Measurements from ENCODE around the gene ZNF638.

Gene ZNF638

DNA sequence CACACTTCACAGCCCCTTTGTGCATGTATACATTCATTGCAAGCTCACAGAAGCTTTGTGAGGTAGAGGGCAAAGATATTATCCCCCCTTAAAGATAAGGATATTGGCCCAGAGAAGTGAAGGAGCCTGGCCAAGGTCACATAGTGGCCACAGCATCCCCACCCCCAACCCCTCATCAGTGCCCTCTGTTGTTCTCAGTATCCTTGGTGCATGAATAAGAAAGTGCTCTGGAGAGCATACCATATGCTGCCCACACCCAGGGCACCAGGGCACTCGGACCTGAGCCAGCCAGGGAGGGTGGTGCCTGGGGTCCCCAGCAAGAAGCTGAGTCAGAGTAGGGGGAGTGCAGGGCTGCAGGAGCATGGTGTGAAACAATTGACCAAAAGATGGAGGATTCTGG is 125.0 kb downstream of the ZNF638 start:
- DNase-seq (ENCODE audit: low read depth, low spot score) = no peak

DNA sequence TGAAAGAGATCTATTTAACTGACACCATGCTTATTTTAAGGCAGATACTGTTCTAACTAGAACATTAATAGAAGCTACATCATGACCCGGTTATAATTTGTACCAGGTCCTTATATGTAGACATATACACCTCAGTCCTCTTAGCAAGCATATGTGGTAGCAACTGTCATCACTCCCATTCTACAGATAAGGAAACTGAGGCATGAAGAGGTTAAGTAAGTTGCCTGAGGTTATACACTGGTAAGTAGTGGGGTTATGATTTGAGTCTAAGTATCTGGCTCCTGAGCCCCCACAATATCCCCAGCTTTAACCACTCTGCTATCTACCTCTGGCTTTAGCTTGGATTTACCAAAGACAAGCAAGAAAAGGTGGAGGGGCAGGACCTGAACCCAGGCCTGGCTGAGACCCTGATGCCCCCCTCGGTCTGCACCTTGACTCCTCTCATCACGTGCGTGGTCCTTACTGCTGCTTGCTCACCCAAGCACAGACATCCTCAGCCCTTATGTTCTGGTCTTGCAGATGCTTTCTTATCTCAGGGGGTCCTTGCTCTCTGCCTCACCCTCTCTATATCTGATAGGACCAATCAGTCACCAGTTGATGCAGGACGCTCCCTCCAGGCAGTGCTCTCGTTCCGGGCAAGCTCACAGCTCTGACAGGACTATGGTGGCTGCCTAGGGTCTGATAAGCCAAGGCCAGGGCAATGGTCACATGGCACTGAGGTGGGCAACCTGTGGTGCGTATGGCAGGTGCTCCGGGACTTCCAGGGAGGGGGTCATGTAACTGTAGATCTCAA is 125.7 kb downstream of the ZNF638 start:
- DNase-seq (ENCODE audit: low read depth, low spot score) = no peak

DNA sequence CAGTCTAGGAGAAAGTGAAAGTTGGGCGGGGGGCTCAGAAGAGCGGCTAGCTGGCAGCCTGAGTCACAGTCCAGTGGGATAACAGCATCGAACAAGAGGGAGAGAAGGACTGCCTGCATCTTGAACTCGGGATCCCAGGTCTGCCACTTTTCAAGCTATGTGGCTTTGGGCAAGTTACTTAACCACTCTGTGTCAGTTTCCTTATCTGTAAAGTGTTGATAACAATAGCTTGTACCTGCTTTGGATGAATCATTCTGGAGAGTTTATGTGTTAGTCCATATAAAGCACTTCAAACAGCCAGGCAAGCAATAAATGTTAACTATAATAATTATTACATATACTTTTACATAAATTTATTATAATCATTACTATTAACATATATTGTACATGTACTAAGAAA is 126.3 kb downstream of the ZNF638 start:
- no peak for DNase-seq (ENCODE audit: low read depth, low spot score)

DNA sequence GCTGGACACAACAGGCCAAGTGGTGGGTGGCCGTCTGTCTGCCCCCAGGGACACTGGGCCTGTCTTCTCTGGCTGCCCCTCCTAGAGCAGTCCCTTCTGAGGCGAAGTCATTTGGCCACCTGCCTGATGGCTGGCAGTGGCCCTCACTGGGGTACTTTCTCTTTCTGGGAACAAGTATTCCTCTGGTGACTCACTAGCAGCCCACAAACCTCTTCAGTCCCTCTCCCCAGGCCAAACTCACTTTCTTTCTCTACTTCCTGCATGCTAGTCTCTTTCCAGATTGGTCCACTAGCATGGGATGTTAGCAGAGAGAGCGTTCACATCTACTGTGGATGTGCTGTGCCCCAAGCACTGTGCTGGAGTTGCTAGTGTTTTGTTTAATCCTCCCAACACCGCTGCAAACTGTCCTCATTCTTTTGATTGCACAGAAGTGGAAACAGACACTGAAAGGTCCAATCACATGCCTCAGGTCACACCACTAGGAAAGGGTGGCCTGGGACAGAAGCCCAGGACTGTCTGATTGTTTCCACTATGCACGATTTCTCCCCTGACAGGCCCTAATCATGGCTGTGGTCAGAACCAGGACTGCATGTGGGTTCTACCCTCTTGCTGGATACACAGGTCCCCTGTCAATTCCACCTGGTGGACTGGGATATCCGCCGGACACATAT is 127.0 kb downstream of the ZNF638 start:
- DNase-seq (ENCODE audit: low read depth, low spot score) = no peak

DNA sequence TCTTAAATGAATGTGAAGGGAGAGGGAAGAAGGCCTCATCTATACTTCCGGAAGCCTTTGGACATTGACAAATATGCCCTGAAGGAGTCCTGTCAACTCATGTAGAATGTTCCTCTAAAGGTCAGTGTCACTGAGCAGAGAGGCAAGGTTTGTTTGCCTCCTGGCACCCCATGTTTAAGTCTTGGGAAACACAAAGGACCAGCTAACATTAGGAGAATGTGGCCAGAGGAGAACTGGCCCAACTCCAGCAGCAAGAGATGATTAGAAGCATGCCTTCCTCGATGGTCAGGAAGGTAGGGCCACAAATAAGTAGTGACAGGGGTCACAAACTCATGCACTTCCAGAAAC is 127.5 kb downstream of the ZNF638 start:
- no peak for DNase-seq (ENCODE audit: low read depth, low spot score)

DNA sequence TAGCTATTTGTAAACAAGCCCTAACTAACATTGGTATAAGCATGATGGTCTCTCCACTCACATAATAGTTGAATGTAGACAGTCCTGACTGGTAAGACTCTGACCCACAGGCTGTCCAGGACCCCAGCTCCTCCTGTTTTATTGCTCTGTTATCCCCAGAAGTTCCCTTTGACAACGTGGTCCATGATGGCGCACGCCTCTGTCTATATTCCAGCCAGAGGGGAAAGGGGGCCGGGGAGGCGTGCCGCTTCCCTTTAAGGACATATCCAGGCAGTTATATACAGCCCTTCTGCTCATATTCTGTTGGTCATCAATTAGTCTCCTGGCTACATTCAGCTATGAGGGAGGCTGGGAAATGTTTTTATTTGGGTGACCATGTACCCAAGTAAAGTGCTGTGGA is 128.5 kb downstream of the ZNF638 start:
- DNase-seq (ENCODE audit: low read depth, low spot score) = no peak

DNA sequence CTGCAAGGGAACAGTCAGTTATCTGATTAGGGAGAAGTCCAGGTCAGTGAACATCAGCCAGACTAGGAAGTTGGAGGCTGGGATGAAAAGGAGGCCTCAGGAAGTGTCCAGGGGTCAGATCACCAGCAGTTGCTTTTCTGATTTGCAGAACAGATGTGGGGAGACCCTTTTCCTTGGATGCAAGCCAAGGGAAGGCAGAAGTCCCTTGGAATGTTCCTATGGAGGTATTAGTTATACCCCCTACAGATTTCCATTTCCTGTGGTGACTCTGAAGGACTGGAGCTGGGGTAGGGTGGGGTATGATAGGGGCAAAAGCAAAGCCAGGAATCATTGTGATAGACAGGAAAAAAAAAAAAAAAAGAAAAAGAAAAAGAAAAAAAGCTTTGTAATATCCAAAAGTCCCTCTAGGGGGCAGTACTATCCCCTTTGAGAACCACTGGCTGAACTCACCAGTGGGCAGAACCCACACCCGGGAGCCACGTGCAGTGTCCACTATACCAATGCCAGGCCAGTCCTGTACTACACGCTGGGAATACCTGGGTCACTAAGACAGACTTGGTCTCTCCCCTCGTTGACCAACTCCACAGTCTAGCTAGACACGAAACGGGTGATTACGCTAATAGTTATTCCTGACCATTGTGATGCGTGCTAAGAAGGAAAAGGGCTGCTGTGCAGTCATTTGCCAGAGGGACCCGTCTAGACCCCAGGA is 129.2 kb downstream of the ZNF638 start:
- DNase-seq (ENCODE audit: low read depth, low spot score) = no peak

DNA sequence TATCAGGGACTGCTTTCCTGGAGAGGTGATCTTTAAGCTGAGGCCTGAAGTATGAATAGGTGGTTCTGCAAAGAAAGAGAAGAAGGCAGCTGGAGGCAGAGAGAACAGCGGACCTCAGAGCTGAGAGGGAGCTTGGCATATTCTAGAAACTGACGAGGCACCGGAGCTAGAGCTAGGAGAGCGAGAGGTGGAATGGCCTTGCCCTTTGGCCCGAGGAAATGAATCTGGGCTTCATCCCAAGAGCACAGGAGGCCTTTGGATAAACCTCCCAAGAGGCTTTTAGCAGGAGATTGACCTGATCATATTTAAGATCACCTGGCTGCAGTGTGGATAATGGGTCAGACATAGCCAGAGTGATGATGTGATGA is 129.7 kb downstream of the ZNF638 start:
- no peak for DNase-seq (ENCODE audit: low read depth, low spot score)

DNA sequence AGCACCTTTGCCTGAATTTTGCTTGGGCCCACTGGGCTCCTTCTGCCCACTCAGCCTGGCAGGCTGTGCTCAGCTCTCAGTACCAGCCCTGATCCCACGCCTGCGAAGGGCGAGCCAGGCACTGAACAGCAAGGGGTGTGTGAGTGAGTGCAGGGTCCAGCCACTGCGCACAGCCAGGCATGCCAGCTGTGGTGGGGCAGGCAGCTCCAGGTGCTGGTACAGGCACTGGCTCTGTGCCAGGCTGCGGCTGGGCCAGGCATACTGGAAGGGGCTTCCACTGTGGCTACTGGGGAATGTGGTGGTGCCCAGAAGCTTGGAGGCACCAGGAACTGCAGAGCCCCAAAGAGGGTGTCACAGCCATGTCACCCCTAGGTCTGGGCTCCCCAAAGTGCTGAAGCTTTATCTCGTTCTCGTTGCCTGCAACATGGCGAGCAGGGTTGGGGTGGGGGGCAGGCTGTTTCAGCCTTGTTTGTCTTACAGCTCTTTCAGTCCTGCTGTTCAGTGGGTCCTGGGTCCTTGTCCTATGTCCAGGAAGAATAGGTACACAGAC is 130.5 kb downstream of the ZNF638 start:
- no peak for DNase-seq (ENCODE audit: low read depth, low spot score)

DNA sequence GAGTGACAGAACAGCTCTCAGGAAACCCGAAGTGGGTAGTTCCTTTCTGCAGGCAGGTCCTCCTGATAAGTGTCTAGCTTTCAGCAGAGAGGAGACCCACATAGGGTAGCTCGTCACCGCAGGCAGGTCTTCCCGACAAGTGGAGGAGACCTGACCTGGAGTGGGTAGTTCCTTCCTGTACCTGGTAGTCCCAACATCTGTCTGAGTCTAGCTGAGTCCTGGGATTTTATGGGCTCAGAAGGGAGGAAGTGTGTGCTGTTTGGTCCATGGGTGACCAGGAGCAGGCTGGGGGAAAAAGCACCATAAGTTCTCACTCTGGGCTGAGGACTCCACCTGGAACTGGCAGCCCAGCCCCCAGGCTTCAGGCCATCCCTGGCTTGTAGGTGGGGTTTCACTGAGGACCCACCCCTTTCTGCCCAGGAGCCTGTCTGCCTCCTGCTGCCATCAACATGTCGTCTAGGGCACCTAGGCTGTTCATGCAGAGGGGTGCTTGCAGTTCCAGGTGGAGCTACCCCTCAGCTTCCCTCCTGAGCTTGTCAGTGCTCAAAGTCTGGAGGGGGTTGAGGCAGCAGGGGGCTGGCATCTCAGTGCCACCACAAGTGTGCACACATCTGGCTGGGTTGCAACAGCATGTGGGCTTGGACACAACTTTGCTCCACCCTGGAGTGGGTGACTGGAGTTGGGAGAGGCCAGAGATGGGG is 131.2 kb downstream of the ZNF638 start:
- DNase-seq (ENCODE audit: low read depth, low spot score) = no peak

DNA sequence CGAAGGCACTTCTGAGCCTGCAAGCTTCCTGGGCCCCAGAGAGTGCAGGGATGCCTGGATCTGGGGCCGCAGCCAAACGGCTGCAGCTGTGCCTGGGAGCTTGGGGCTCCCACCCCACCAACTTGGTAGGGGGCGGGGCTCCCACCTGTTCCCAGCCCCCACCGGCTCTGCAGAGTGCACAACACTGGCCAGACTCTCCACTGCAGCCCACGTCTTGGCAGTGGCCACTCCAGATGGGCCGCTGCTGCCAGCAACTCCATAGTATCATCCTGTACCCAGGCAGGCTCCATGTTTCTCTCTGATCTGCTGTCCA is 131.7 kb downstream of the ZNF638 start:
- DNase-seq (ENCODE audit: low read depth, low spot score) = no peak

DNA sequence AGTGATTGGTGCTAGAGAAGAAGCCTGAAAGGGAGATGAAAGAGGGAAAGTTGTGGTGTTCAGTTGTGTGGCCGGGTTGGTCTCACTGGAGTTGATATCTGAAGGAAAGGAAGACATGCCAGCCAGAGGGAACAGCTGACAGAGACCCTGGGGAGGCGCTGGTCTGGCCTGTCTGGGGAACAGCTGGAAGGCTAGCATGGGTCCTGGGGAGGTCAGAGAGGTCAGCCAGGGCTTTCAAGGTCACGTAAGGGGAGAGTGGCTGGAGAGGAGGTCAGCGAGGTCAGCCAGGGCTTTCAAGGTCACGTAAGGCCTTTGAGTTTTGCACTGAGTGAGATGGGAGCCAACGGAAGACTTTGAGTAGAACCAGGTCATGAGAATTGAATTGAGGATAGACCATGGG is 132.8 kb downstream of the ZNF638 start:
- DNase-seq (ENCODE audit: low read depth, low spot score) = no peak

DNA sequence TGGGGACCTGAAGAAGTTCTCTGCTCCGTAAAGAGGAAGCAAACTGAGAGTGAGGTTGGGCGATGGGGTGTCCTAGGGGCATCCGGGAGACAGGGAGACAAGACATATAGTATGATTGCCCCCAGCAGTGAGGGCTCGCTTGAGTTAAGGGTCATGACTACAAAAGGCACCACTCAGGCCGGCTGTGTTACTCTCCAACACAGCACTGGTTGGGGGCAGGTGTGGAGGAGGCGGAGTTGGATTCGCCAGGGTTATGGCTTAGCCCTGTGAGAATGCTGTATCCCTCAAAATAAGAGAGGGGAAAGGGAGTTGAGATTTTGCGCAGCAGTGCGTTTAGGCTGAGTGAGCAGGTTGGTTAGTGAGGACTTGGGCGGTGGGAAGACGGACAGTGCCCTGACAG is 133.8 kb downstream of the ZNF638 start:
- no peak for DNase-seq (ENCODE audit: low read depth, low spot score)

DNA sequence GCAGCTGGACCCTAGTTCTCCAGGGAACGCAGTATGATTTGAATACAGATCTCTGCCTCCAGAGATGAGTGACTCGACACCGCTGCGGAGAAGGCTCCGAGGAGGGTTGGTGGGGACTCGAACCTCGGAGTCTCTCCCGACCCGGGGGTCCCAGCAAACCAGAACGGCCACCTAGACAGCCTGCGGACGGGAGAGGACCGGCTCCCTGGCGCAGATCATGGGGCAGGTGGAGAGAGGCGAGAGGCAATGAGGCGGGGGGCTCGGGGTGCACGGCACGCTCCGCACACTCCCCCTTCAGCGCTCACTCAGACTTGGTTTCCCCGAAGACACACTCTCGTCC is 134.3 kb downstream of the ZNF638 start:
- no peak for DNase-seq (ENCODE audit: low read depth, low spot score)

DNA sequence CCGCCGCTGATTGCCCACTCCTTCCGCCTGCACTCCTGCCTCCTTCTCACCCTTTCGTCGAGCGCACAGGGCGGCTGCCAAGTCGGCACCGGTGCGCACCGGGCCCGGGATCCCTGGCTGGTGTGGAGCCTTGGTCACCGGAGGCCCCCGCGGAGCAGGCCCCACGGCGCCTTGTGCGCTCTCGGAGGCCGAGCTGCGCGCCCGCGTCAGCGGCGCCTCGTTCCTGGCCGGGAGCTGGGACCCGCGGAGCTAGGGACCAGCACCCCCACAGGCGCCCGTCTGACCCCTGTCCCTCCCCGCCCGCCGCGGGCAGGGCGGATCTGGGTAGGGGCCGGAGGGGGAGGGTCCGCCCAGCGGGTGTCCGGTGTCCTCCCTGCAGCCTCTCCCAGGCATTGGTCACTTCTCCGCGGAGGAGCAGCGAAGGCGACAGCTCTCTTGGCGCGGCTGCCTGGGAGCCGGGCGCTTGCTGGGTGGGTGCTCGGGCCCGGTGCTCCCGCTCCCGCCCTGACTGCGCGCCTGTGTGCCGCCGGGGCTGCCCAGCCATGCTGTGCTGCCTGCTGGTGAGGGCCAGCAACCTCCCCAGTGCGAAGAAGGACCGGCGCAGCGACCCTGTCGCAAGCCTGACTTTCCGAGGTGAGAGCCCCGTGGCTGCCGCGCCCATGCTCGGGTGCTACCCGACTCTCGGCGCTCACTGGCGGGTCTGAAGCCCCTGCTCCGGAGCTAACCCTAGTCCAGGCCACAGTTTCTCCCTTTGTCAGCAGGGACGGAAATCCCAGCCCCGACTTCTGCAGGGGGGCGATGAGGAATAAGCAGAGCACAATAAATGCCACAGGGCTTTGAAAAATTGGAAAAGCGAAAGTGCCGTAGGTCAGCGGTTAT is 135.0 kb downstream of the ZNF638 start:
- DNase-seq (ENCODE audit: low read depth, low spot score) = no peak

DNA sequence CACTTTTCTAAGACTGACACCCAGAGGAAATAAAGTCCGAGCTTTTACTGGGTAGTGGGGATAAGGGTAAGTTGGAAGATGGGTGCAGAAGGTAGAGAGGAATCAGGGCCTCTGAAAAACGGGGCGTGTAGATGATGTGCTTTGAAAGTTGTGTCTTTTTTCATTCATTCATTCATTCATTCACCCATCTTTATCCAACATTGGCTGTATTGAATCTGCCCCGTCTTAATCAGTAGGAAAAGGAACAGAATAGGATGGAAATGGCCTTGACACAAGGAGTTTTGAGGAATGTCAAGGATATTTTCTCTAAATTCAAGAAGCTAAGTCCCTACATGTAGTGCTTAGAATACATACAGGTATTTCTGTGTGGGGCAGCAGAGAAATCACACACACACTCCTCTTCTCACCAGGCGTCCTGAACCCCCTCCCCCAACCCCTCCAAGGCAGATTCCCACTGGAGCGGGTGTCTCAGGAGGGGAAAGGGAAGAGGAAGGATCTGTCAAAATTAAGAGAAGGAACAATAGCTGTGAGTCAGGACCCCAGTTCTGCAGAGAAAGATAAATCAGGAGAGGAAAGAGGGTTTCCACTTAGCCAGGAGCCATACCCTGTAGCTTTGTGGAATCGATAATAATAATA is 135.7 kb downstream of the ZNF638 start:
- no peak for DNase-seq (ENCODE audit: low read depth, low spot score)

DNA sequence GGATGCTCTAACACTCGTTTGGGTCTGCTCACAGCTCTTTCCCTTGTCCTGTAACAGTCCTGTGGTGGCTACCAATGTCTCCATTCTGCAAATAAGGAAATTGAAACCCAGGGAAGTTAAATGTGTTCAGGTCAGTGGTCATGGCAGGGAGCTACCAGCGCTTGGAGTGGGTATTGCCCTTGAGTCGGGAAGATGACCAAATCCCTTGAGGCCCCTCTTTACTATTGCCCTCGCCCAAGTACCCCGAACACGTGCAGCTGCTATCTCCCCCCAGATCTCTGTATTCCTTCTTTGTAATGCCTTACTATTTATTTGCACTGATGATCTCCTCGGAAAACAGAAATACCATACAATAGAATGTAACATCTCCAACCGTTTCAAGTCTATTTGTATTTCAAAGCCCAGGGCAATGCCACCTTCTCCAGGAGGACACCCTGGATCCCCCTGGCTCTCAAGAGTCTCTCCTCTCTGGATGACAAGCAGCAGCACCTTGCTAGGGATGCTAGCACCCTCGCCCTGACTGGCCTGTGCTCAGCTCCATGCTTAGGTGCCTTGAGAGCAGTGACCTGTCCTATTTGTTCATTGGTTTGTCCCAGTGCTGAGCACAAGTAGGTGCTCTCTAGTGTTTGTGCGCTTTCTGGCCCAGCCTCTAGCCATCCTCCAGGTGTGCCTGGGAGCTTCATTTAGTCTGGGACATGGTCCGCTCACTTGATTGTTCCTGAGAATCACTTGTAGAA is 136.9 kb downstream of the ZNF638 start:
- no peak for DNase-seq (ENCODE audit: low read depth, low spot score)

DNA sequence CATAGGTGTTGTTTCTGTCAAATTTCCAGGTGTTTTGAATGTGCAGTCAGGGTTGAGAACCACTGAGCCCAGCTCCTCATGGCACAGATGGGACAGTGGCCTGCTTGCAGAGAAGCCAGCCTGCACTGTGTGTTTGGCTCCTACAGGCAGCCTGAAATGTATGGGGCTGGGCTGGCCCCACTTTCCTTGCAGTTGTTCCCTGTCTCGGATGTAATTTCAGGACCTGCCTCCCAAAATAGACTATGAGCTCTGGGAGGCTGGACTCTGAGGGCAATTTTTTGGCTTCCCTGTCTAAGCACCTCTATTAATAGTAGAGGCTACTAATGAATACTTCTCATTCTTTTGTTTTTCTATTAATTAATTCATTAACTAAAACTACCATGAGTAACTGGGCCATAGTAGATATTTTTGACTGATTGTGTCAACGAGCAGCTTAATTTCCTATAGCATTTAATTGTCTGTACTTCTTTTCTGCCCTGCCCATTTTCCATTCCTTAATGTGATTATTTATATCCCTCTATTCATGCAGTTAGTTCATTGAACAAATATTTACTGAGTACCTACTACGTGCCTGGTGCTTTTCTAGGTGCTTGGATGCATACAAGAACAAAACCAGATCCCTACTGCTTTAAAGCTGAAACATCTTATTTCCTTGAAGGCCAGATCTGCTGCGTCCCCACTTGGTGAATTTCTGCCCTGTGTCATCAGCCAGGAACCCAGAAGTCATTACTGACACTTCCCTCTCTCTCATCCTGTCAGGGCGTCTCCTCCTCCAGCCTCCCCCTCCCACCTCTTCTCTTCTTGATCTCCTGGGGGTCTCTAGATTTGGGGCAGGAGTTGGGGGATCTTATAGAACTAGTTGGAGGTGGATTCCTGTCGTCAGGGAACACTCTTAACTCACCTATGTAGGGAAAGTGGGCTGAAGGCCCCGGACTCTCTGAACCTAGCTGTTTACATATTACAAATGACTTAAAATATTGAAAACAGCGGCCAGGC is 138.1 kb downstream of the ZNF638 start:
- DNase-seq (ENCODE audit: low read depth, low spot score) = no peak

DNA sequence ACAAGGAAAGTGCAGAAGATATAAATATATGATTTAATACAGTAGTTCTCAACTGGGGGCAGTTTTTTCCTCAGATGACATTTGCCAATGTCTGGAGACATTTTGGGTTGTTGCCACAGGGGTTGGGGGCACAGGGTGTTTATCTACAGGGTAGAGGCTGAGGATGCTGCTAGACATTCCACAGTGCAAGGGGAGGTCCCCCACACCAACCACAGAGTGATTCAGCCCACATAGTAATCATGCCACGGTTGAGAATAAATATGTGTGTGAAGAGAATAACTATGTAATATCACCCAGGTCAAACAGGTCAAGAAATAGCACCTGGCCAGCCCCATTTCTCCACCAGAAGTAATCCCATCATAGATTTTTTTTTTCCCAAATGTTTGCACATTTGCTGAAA is 139.7 kb downstream of the ZNF638 start:
- no peak for DNase-seq (ENCODE audit: low read depth, low spot score)
